ENCODE data around the gene C4A. TPM values are rescaled to one million over a fixed set of nuclear protein-coding genes. Genes with fewer than 3 reads are reported as not detected.
"Not testable (repeated sequence)": the region's sequence is repeated elsewhere in the genome, so short reads cannot be mapped to it uniquely, and the experiment has no call there.

C4A gene
- total and polyA plus RNA-seq, 10 of the 15 experiments (the other 5 are each of a cell fraction or from before 2014, with no cell fraction given), result 0.13 to 5.4 (median 0.88) TPM; not detected in 1

GRCh38 chr6:32002546-32003268, 20.9 kb downstream of the C4A start:
- no CpG with 5 or more reads among the region's 15 CpGs for WGBS (ENCODE audit: insufficient coverage, insufficient replicate concordance, low lambda C conversion rate, missing lambda C conversion rate)
- H3K9me3 ChIP-seq (replicated peaks; ENCODE audit: control insufficient read depth, insufficient read depth, low read length); H3K4me1 ChIP-seq (ENCODE audit: control insufficient read depth, insufficient read depth, low read length); H3K27me3 ChIP-seq (replicated peaks in 1 of 2; ENCODE audit: control insufficient read depth in 2 of 2, insufficient read depth in 2 of 2, low read length in 1 of 2); intact Hi-C loops (cut with micrococcal nuclease; ENCODE audit: unreplicated experiment); POLR2A ChIA-PET; SMC1A ChIA-PET (ENCODE audit: uncharacterized antibody, unreplicated experiment); RAD21 ChIA-PET (ENCODE audit: unreplicated experiment); FAIRE-seq; in situ Hi-C loops (cut with MboI); H2AFZ ChIP-seq (ENCODE audit: control insufficient read depth, low read depth, low read length); H3K36me3 ChIP-seq (ENCODE audit: control insufficient read depth in 2 of 2, insufficient read depth in 2 of 2, low read length in 1 of 2); H3K79me2 ChIP-seq (ENCODE audit: control insufficient read depth, insufficient read depth, low read length); ATAC-seq; H3K4me3 ChIP-seq; DNase-seq (ENCODE audit: low read depth, low spot score); H4K20me1 ChIP-seq (ENCODE audit: control insufficient read depth, insufficient read depth); H3K27ac ChIP-seq (ENCODE audit: control insufficient read depth, insufficient read depth); BruUV-seq (replicated peaks); CTCF ChIA-PET; H3K4me2 ChIP-seq (ENCODE audit: control insufficient read depth, insufficient read depth); H3K9ac ChIP-seq (ENCODE audit: control insufficient read depth, insufficient read depth, low read length): not testable (repeated sequence)

GRCh38 chr6:32003301-32003700, 21.4 kb downstream of the C4A start:
- H3K4me2 ChIP-seq (ENCODE audit: control insufficient read depth, insufficient read depth); H3K79me2 ChIP-seq (ENCODE audit: control insufficient read depth, insufficient read depth, low read length); H3K27ac ChIP-seq (ENCODE audit: control insufficient read depth, insufficient read depth); H3K4me1 ChIP-seq (ENCODE audit: control insufficient read depth, insufficient read depth, low read length); ATAC-seq; CTCF ChIA-PET; H3K4me3 ChIP-seq; POLR2A ChIA-PET; in situ Hi-C loops (cut with MboI); intact Hi-C loops (cut with micrococcal nuclease; ENCODE audit: unreplicated experiment); FAIRE-seq; SMC1A ChIA-PET (ENCODE audit: uncharacterized antibody, unreplicated experiment); BruUV-seq (replicated peaks); H3K9me3 ChIP-seq (replicated peaks; ENCODE audit: control insufficient read depth, insufficient read depth, low read length); H3K27me3 ChIP-seq (replicated peaks in 1 of 2; ENCODE audit: control insufficient read depth in 2 of 2, insufficient read depth in 2 of 2, low read length in 1 of 2); RAD21 ChIA-PET (ENCODE audit: unreplicated experiment); H4K20me1 ChIP-seq (ENCODE audit: control insufficient read depth, insufficient read depth); DNase-seq (ENCODE audit: low read depth, low spot score); H2AFZ ChIP-seq (ENCODE audit: control insufficient read depth, low read depth, low read length); H3K36me3 ChIP-seq (ENCODE audit: control insufficient read depth in 2 of 2, insufficient read depth in 2 of 2, low read length in 1 of 2); H3K9ac ChIP-seq (ENCODE audit: control insufficient read depth, insufficient read depth, low read length): not testable (repeated sequence)
- no CpG with 5 or more reads among the region's 7 CpGs for WGBS (ENCODE audit: insufficient coverage, insufficient replicate concordance, low lambda C conversion rate, missing lambda C conversion rate)

GRCh38 chr6:32004393-32004792, 22.5 kb downstream of the C4A start:
- CTCF ChIA-PET; ATAC-seq; BruUV-seq (replicated peaks); POLR2A ChIA-PET; H3K27ac ChIP-seq (ENCODE audit: control insufficient read depth, insufficient read depth); H3K4me3 ChIP-seq; H3K4me2 ChIP-seq (ENCODE audit: control insufficient read depth, insufficient read depth); H2AFZ ChIP-seq (ENCODE audit: control insufficient read depth, low read depth, low read length); intact Hi-C loops (cut with micrococcal nuclease; ENCODE audit: unreplicated experiment); H3K36me3 ChIP-seq (ENCODE audit: control insufficient read depth in 2 of 2, insufficient read depth in 2 of 2, low read length in 1 of 2); H3K9me3 ChIP-seq (replicated peaks; ENCODE audit: control insufficient read depth, insufficient read depth, low read length); H4K20me1 ChIP-seq (ENCODE audit: control insufficient read depth, insufficient read depth); H3K79me2 ChIP-seq (ENCODE audit: control insufficient read depth, insufficient read depth, low read length); FAIRE-seq; H3K4me1 ChIP-seq (ENCODE audit: control insufficient read depth, insufficient read depth, low read length); SMC1A ChIA-PET (ENCODE audit: uncharacterized antibody, unreplicated experiment); in situ Hi-C loops (cut with MboI); DNase-seq (ENCODE audit: low read depth, low spot score); H3K27me3 ChIP-seq (replicated peaks in 1 of 2; ENCODE audit: control insufficient read depth in 2 of 2, insufficient read depth in 2 of 2, low read length in 1 of 2); H3K9ac ChIP-seq (ENCODE audit: control insufficient read depth, insufficient read depth, low read length); RAD21 ChIA-PET (ENCODE audit: unreplicated experiment): not testable (repeated sequence)
- no CpG with 5 or more reads among the region's 4 CpGs for WGBS (ENCODE audit: insufficient coverage, insufficient replicate concordance, low lambda C conversion rate, missing lambda C conversion rate)

- DNase-seq (ENCODE audit: low read depth, low spot score); H3K4me1 ChIP-seq (ENCODE audit: control insufficient read depth, insufficient read depth, low read length); H2AFZ ChIP-seq (ENCODE audit: control insufficient read depth, low read depth, low read length); RAD21 ChIA-PET (ENCODE audit: unreplicated experiment); H3K27me3 ChIP-seq (replicated peaks in 1 of 2; ENCODE audit: control insufficient read depth in 2 of 2, insufficient read depth in 2 of 2, low read length in 1 of 2); H3K9ac ChIP-seq (ENCODE audit: control insufficient read depth, insufficient read depth, low read length); CTCF ChIA-PET; H3K27ac ChIP-seq (ENCODE audit: control insufficient read depth, insufficient read depth); POLR2A ChIA-PET; H3K4me3 ChIP-seq; intact Hi-C loops (cut with micrococcal nuclease; ENCODE audit: unreplicated experiment); FAIRE-seq; H4K20me1 ChIP-seq (ENCODE audit: control insufficient read depth, insufficient read depth); in situ Hi-C loops (cut with MboI); H3K9me3 ChIP-seq (replicated peaks; ENCODE audit: control insufficient read depth, insufficient read depth, low read length); H3K36me3 ChIP-seq (ENCODE audit: control insufficient read depth in 2 of 2, insufficient read depth in 2 of 2, low read length in 1 of 2); BruUV-seq (replicated peaks); H3K79me2 ChIP-seq (ENCODE audit: control insufficient read depth, insufficient read depth, low read length); SMC1A ChIA-PET (ENCODE audit: uncharacterized antibody, unreplicated experiment); H3K4me2 ChIP-seq (ENCODE audit: control insufficient read depth, insufficient read depth): not testable (repeated sequence)
- WGBS (ENCODE audit: insufficient coverage, insufficient replicate concordance, low lambda C conversion rate, missing lambda C conversion rate), result 10% methylated on average over 5 of the region's 13 CpGs
- peak; percentile 67 for ATAC-seq
Measured at GRCh38 chr6:32004864-32005537, 23.1 kb downstream of the C4A start.

Data from GM12878 (cell line).